Epithelial cell of prostate (primary cell): ENCODE data around the gene TSKU.

Source experiments
- DNase-seq: peaks from one replicate; pipeline ENCODE4 v3.0.0-alpha.2; 2011; ENCODE audit warnings: low read depth, low spot score
- H3K27ac ChIP-seq: fragments of 450-650 bp; 2 replicates; pipeline ENCODE4 v1.5.1; 2017; ENCODE audit warnings: mild to moderate bottlenecking

TSKU gene

DNA sequence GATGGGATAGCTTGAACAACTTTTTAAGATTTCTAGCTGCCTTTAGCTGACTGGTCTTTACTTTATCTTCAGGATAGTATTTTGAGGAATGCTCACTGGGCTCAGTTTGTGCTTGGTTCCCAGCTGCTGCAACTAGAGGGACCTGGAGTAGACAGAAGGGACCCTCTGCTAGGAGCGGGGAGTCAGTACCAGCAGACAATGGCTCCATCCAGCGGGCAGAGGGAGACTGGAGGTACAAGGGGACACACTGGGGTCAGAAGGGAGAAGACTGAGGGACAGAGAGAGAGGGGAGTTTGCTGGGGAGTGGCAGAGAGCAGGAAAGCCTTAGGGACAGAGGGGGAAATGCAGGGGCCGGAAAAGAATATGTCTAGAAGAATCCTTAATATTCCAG, 55.5 kb downstream of the TSKU start:
- no peak for DNase-seq
- H3K27ac ChIP-seq = no peak overlapping the region

DNA sequence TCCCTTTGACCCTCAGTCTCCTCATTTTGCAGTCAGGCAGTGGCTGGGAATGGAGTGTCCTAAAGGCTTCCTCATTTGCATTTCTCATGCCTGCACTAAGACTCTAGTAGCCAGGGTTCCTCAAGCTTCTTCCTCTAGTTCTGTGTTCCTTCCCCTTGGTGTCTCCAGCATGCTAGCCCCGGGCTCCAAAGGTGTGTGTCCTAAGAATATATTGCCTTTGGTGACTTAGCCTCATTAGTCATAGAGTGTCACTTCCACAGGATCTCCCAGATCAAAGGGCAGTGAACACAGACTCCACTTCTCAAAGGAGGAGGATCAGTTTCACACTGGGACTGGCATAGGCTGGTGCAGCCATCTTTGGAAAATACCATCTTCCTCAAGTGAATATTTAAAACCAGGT, 56.2 kb downstream of the TSKU start:
- H3K27ac ChIP-seq = no peak overlapping the region
- no peak for DNase-seq

- no peak overlapping the region for H3K27ac ChIP-seq
- DNase-seq = no peak
These were observed 58.8 kb downstream of the TSKU start for GRCh38 chr11:76841923-76842452.

DNA sequence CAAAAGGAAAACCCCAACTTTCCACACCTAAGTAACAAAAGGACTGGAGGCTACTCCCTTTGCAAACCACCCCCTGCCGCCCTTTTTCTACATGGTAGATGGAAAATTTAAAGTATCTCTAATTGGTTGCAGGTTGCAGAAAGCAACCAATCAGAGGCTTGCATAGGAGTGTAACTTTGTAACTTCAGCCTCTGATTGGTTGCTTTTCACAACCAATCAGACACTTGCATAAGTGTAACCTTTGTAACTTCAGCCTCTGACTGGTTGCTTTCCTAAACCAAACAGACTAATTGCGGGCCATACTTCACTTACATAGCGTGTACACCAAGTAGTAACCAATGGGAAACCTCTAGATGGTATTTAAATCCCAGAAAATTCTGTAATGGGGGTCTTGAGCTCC, 60.8 kb downstream of the TSKU start:
- DNase-seq = no peak
- no peak overlapping the region for H3K27ac ChIP-seq

- DNase-seq = no peak
- H3K27ac ChIP-seq = no peak overlapping the region
These were observed 61.4 kb downstream of the TSKU start for GRCh38 chr11:76844511-76844910.

- no peak for DNase-seq
- H3K27ac ChIP-seq = no peak overlapping the region
These were observed 61.9 kb downstream of the TSKU start for GRCh38 chr11:76845069-76845468.

- no peak for DNase-seq
These were observed 63.3 kb downstream of the TSKU start for GRCh38 chr11:76846441-76846840.

More at GRCh38 chr11:76846441-76846840, 63.3 kb downstream of the TSKU start:
- no peak overlapping the region for H3K27ac ChIP-seq
